ENCODE results near the gene GRIA4.

Gene GRIA4

DNA sequence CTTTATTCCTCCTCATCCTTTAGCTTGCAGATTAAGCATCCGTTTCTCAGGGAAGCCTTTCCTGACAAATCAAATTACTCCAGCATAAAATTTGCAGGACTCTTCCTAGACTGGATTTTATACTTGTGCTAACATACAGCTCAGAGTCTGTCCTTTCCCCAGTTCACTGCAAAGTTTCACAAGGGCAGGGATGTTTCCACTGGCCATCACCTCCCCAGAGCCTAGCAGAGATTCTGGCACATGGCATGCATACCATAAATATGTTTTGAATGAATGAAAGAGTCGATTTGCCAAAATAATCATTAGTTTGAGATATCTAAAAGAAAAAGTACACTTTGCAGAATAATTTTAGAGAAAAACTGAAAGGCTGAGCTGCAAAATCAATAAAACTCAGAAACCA is 401.6 kb downstream of the GRIA4 start:
- Mint-ChIP-seq H3K27me3 (ENCODE audit: low read depth, poor library complexity) (no peaks in the 10 kb centered on the region), H3K4me1 (no peaks in the 10 kb centered on the region), H3K4me3 (no peak overlapping the region), H3K9me3 (peaks cover 10% of the 10 kb centered on the region), H3K27ac (peak overlapping the region; percentile 12), H3K36me3 (ENCODE audit: low read depth) (peaks cover 51% of the 10 kb centered on the region)
- TF ChIP-seq, protein P1, sequence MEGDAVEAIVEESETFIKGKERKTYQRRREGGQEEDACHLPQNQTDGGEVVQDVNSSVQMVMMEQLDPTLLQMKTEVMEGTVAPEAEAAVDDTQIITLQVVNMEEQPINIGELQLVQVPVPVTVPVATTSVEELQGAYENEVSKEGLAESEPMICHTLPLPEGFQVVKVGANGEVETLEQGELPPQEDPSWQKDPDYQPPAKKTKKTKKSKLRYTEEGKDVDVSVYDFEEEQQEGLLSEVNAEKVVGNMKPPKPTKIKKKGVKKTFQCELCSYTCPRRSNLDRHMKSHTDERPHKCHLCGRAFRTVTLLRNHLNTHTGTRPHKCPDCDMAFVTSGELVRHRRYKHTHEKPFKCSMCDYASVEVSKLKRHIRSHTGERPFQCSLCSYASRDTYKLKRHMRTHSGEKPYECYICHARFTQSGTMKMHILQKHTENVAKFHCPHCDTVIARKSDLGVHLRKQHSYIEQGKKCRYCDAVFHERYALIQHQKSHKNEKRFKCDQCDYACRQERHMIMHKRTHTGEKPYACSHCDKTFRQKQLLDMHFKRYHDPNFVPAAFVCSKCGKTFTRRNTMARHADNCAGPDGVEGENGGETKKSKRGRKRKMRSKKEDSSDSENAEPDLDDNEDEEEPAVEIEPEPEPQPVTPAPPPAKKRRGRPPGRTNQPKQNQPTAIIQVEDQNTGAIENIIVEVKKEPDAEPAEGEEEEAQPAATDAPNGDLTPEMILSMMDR (IDR thresholded peaks at IDR 0.05): no peak
- no peak for DNase-seq

DNA sequence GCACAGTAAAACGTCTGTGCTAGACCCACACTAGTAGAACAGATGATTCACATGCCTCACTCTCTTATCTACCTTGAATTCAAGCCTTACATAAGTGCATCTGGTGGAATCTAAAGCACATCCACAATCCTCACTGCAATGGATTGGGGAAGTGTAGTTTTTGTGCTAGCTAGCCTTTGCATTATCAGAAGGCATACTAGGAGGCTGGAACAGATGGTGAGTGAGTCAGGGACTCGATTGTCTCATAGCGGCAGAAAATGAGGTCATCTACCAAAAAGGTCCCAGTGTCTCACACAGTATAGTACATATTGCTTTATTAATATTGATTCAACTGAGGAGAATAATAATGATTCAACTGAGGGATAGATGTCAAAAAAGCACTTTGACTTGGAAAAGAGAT is 402.9 kb downstream of the GRIA4 start:
- no peak overlapping the region for H3K4me3 Mint-ChIP-seq
- no peaks in the 10 kb centered on the region for H3K27me3 Mint-ChIP-seq (ENCODE audit: low read depth, poor library complexity)
- no peaks in the 10 kb centered on the region for H3K9me3 Mint-ChIP-seq
- H3K27ac Mint-ChIP-seq: peak overlapping the region; percentile 14
- TF ChIP-seq, protein P1 (IDR thresholded peaks at IDR 0.05): no peak
- DNase-seq: no peak
- H3K4me1 Mint-ChIP-seq: no peaks in the 10 kb centered on the region
- H3K36me3 Mint-ChIP-seq (ENCODE audit: low read depth): peaks cover 38% of the 10 kb centered on the region

DNA sequence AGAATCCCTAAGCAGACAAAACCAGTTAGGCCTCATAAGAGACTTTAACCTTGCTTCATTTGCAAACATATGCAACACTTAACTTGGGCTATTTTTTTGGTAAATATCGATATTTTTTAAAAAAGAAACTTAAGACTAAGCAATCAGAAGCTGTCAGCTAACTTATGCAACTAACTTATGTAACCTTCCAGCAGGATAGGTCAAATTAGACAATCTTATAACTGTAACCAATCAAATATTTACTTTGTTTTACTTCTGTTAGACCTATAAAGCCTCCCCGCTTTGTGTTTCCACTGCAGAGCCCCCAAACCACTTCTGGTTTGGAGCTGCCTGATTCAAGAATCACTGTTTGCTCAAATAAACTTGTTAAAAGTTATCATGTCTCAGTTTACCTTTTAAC is 404.2 kb downstream of the GRIA4 start:
- Mint-ChIP-seq H3K9me3 (no peaks in the 10 kb centered on the region), H3K36me3 (ENCODE audit: low read depth) (peaks cover 29% of the 10 kb centered on the region), H3K27ac (no peak overlapping the region), H3K27me3 (ENCODE audit: low read depth, poor library complexity) (no peaks in the 10 kb centered on the region), H3K4me1 (peaks cover 3% of the 10 kb centered on the region), H3K4me3 (no peak overlapping the region)
- DNase-seq: no peak
- TF ChIP-seq, protein P1 (IDR thresholded peaks at IDR 0.05): no peak

DNA sequence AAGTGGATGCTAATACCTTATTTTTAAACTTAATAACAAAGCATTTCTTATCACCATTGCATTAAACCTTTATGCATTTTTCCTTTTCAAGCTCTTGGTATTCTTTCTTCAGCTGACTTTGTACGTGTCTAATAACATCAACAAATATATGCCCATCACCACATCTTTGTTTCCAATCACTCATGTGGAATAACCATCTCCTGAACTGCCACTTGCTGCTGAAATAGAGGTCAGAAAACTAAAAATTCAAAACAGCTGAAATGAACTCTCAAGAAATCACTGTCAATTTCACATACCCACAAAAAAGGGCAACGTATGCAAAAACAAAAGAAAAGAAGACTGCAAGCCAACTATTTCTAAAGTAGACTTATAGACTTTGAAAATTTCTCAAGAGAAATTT is 404.7 kb downstream of the GRIA4 start:
- H3K27ac Mint-ChIP-seq: no peak overlapping the region
- no peak overlapping the region for H3K4me3 Mint-ChIP-seq
- peaks cover 28% of the 10 kb centered on the region for H3K36me3 Mint-ChIP-seq (ENCODE audit: low read depth)
- no peaks in the 10 kb centered on the region for H3K27me3 Mint-ChIP-seq (ENCODE audit: low read depth, poor library complexity)
- no peaks in the 10 kb centered on the region for H3K9me3 Mint-ChIP-seq
- no peak for DNase-seq
- H3K4me1 Mint-ChIP-seq: peaks cover 8% of the 10 kb centered on the region
- TF ChIP-seq, protein P1 (IDR thresholded peaks at IDR 0.05): no peak

DNA sequence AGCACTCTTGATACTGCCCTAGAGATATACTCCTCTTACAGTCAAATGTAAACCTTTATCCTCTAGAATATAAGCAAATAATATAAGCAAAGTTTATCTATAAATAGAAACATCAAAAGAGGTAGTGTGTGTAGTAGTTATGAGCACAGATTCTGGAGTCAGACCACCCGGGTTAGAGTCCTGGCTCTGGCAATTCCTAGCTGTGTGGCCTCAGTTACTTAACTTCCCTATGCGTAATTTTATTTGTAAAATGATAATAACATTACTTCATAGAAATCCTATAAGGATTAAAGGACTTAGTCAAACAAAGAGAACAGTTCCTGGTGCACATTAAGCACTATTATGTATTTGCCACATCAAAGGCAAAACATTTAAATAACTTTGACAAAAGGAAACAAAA is 405.2 kb downstream of the GRIA4 start:
- no peak for DNase-seq
- no peak overlapping the region for H3K27ac Mint-ChIP-seq
- H3K36me3 Mint-ChIP-seq (ENCODE audit: low read depth): peaks cover 28% of the 10 kb centered on the region
- TF ChIP-seq, protein P1 (IDR thresholded peaks at IDR 0.05): no peak
- peaks cover 12% of the 10 kb centered on the region for H3K4me1 Mint-ChIP-seq
- H3K27me3 Mint-ChIP-seq (ENCODE audit: low read depth, poor library complexity): no peaks in the 10 kb centered on the region
- no peak overlapping the region for H3K4me3 Mint-ChIP-seq
- H3K9me3 Mint-ChIP-seq: no peaks in the 10 kb centered on the region

DNA sequence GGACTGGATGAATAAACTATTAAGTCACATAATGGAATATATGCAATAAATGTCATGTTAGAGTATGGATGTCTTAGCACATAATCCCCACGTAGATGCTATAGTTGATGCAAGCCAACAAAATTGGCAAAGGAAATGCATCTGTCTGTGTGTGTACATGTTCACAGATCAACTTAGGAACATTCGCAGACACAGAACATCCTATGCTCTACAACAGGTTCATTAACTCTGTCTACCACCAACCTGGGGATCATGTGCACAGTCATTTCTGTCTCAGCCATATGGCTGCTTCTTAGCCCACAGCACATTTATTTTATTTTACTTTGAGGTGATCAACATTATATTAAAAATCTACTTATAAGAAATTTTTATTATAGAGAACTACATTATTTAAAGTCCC is 407.2 kb downstream of the GRIA4 start:
- DNase-seq: no peak
- H3K4me1 Mint-ChIP-seq: peaks cover 33% of the 10 kb centered on the region
- H3K9me3 Mint-ChIP-seq: no peaks in the 10 kb centered on the region
- peaks cover 14% of the 10 kb centered on the region for H3K36me3 Mint-ChIP-seq (ENCODE audit: low read depth)
- no peak overlapping the region for H3K27ac Mint-ChIP-seq
- TF ChIP-seq, protein P1 (IDR thresholded peaks at IDR 0.05): no peak
- H3K4me3 Mint-ChIP-seq: no peak overlapping the region
- no peaks in the 10 kb centered on the region for H3K27me3 Mint-ChIP-seq (ENCODE audit: low read depth, poor library complexity)
